GM12878 (cell line): ENCODE results near the gene HNRNPM. TPM values are rescaled to one million over a fixed set of nuclear protein-coding genes. Genes with fewer than 3 reads are reported as not detected.

Source experiments
- ATAC-seq: fragments of 200-7000 bp; cut with Tn5 transposase; 3 replicates; pipeline ENCODE4 v1.9.1; 2020; ENCODE audit warnings: mild to moderate bottlenecking, moderate library complexity
- BruUV-seq: library from RNA; stranded (reverse); fragments of 400-500 nt; replicated peaks from 2 replicates; lab custom pipeline; 2021; lab: Mats Ljungman, UMichigan
- CTCF ChIA-PET: fragments of 300-600 bp; sonication (Branson Sonifier 250); formaldehyde crosslinking; extraction: SDS; loops from one replicate; lab custom pipeline; 2021; ENCODE audit warnings: inconsistent platforms; lab: Yijun Ruan, JAX
- POLR2A ChIA-PET: fragments of 350-600 bp; formaldehyde crosslinking; extraction: SDS; loops from one replicate; lab custom pipeline; 2021; ENCODE audit warnings: inconsistent platforms; lab: Charles Lee
- RAD21 ChIA-PET: fragments of 300-600 bp; sonication (Branson Sonifier 250); formaldehyde crosslinking; loops from one replicate; lab custom pipeline; 2023; ENCODE audit warnings: antibody characterized with exemption; ENCODE audit not compliant: unreplicated experiment; lab: Charles Lee
- SMC1A ChIA-PET: fragments of 300-600 bp; sonication (Branson Sonifier 250); formaldehyde crosslinking; loops from one replicate; lab custom pipeline; 2023; ENCODE audit not compliant: unreplicated experiment, uncharacterized antibody; lab: Charles Lee
- DNase-seq: peaks from one replicate; pipeline ENCODE4 v3.0.0-alpha.2; 2011; ENCODE audit warnings: low read depth, low spot score
- FAIRE-seq: peaks from 3 replicates; lab custom pipeline; 2011; peaks lifted over from hg19 to GRCh38; lab: Jason Lieb, UNC
- H2AFZ ChIP-seq: 2 replicates; pipeline ENCODE4 v1.6.0; 2011; ENCODE audit warnings: low read depth, low read length, control low read depth; ENCODE audit not compliant: control insufficient read depth
- H3K27ac ChIP-seq: 2 replicates; pipeline ENCODE4 v1.5.1; 2011; ENCODE audit warnings: control low read depth; ENCODE audit not compliant: control insufficient read depth, insufficient read depth
- H3K27me3 ChIP-seq, 2 experiments: replicated peaks in 1 of 2; 2 replicates each; pipeline versions ENCODE4 v1.6.0 to v1.6.1; 2011; ENCODE audit warnings: low read length in 1 of 2; ENCODE audit not compliant: control insufficient read depth in 2 of 2, insufficient read depth in 2 of 2
- H3K36me3 ChIP-seq, 2 experiments: 2 replicates each; pipeline ENCODE4 v1.5.1; 2011; ENCODE audit warnings: low read length in 1 of 2; ENCODE audit not compliant: control insufficient read depth in 2 of 2, insufficient read depth in 2 of 2
- H3K4me1 ChIP-seq: 2 replicates; pipeline ENCODE4 v1.6.1; 2011; ENCODE audit warnings: mild to moderate bottlenecking, low read length, moderate library complexity, mixed read lengths; ENCODE audit not compliant: control insufficient read depth, insufficient read depth
- H3K4me2 ChIP-seq: 2 replicates; pipeline ENCODE4 v1.6.0; 2011; ENCODE audit warnings: control low read depth; ENCODE audit not compliant: control insufficient read depth, insufficient read depth
- H3K4me3 ChIP-seq: fragments of 200-600 bp; sonication (generic); 2 replicates; pipeline ENCODE4 v1.5.1; 2016
- H3K79me2 ChIP-seq: 2 replicates; pipeline ENCODE4 v1.6.0; 2011; ENCODE audit warnings: low read length; ENCODE audit not compliant: control insufficient read depth, insufficient read depth
- H3K9ac ChIP-seq: 2 replicates; pipeline ENCODE4 v1.8.0; 2011; ENCODE audit warnings: low read length, control low read depth, mixed read lengths; ENCODE audit not compliant: control insufficient read depth, insufficient read depth
- H3K9me3 ChIP-seq: replicated peaks from 3 replicates; pipeline ENCODE4 v1.5.1; 2011; ENCODE audit warnings: mild to moderate bottlenecking, low read length; ENCODE audit not compliant: control insufficient read depth, insufficient read depth
- H4K20me1 ChIP-seq: 2 replicates; pipeline ENCODE4 v1.6.0; 2011; ENCODE audit not compliant: control insufficient read depth, insufficient read depth
- EED ChIP-seq: sonication (generic); IDR thresholded peaks from 2 replicates; pipeline ENCODE4 v1.6.1; 2016; ENCODE audit warnings: antibody characterized with exemption, low read depth
- LARP7 ChIP-seq: fragments of 450-650 bp; IDR thresholded peaks from 2 replicates; pipeline ENCODE4 v1.6.1; 2017; ENCODE audit warnings: mild to moderate bottlenecking
- TBL1XR1 ChIP-seq: IDR thresholded peaks from 2 replicates; pipeline ENCODE4 v1.6.1; 2012; ENCODE audit warnings: low read depth, low read length, improper control_type of control experiment
- TCF7 ChIP-seq: IDR thresholded peaks from 2 replicates; pipeline ENCODE4 v1.6.1; 2014; ENCODE audit warnings: antibody characterized with exemption, borderline replicate concordance
- YBX1 ChIP-seq: fragments of 450-650 bp; IDR thresholded peaks from 2 replicates; pipeline ENCODE4 v1.6.1; 2016; ENCODE audit warnings: antibody characterized with exemption
- YY1 ChIP-seq: IDR thresholded peaks from 2 replicates; pipeline ENCODE4 v1.6.1; 2011; ENCODE audit warnings: low read depth, mild to moderate bottlenecking, low read length
- WGBS: methylation state at CpG from one replicate; pipeline ENCODE4 v1.1.6; 2016; ENCODE audit warnings: low lambda C conversion rate; ENCODE audit not compliant: insufficient replicate concordance, insufficient coverage; ENCODE audit errors: missing lambda C conversion rate; 5-methylcytosine and 5-hydroxymethylcytosine counted together
- in situ Hi-C: fragments of 300-500 bp; cut with MboI; formaldehyde crosslinking; loops from 9 replicates; pipeline ENCODE4 v1.14.3; 2018; ENCODE audit warnings: mixed read lengths
- intact Hi-C: fragments of 100-400 bp; cut with micrococcal nuclease; formaldehyde crosslinking; loops from one replicate; pipeline ENCODE4 v1.14.2; 2022; ENCODE audit not compliant: unreplicated experiment
- polyA plus RNA-seq, 11 experiments: library from polyadenylated mRNA; depleted of rRNA in 4 of 11; unstranded in 6 of 11; stranded (reverse) in 5 of 11; fragments of >200 nt; fragmentation: Nextera tagmentation in 4 of 11; fragmentation: Illumina TruSeq in 1 of 11; extraction: Ambion mirVana in 4 of 11; extraction: Trizol in 1 of 11; gene quantifications; 1 replicate in 1 of 11; 2 replicates in 10 of 11; pipeline versions ENCODE4 v1.2.1 to v1.2.3, GENCODE V29; 2011 to 2016; ENCODE audit warnings: inconsistent platforms in 2 of 11, missing spikeins in 2 of 11, low read depth in 1 of 11
- total RNA-seq, 4 experiments: library from RNA; depleted of rRNA in 3 of 4; stranded (reverse); fragments of >200 nt in 3 of 4; fragmentation: Illumina TruSeq in 1 of 4; extraction: Trizol in 1 of 4; gene quantifications; 2 replicates each; pipeline versions ENCODE4 v1.2.1 to v1.2.3, GENCODE V29; 2013 to 2021
- TF ChIP-seq, protein P1 (sequence below): IDR thresholded peaks from 2 replicates; pipeline ENCODE4 v1.6.1; 2012; ENCODE audit warnings: low read depth, low read length, improper control_type of control experiment
- TF ChIP-seq, protein P2 (sequence below): fragments of 450-650 bp; IDR thresholded peaks from 2 replicates; pipeline ENCODE4 v1.6.1; 2018; ENCODE audit warnings: borderline replicate concordance, mild to moderate bottlenecking; ENCODE audit not compliant: partially characterized antibody

HNRNPM gene
- total and polyA plus RNA-seq, 10 of the 15 experiments (the other 5 are each of a cell fraction or from before 2014, with no cell fraction given): 14.3 to 415 (median 198) TPM

- no peak for ATAC-seq
- TF ChIP-seq TBL1XR1: no peak
- no peak for TF ChIP-seq EED
- no peak for TF ChIP-seq YY1
- TF ChIP-seq TCF7: no peak
- TF ChIP-seq, protein P1, sequence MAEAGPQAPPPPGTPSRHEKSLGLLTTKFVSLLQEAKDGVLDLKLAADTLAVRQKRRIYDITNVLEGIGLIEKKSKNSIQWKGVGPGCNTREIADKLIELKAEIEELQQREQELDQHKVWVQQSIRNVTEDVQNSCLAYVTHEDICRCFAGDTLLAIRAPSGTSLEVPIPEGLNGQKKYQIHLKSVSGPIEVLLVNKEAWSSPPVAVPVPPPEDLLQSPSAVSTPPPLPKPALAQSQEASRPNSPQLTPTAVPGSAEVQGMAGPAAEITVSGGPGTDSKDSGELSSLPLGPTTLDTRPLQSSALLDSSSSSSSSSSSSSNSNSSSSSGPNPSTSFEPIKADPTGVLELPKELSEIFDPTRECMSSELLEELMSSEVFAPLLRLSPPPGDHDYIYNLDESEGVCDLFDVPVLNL: no peak
- TF ChIP-seq YBX1: no peak
- TF ChIP-seq LARP7: no peak
- TF ChIP-seq, protein P2, sequence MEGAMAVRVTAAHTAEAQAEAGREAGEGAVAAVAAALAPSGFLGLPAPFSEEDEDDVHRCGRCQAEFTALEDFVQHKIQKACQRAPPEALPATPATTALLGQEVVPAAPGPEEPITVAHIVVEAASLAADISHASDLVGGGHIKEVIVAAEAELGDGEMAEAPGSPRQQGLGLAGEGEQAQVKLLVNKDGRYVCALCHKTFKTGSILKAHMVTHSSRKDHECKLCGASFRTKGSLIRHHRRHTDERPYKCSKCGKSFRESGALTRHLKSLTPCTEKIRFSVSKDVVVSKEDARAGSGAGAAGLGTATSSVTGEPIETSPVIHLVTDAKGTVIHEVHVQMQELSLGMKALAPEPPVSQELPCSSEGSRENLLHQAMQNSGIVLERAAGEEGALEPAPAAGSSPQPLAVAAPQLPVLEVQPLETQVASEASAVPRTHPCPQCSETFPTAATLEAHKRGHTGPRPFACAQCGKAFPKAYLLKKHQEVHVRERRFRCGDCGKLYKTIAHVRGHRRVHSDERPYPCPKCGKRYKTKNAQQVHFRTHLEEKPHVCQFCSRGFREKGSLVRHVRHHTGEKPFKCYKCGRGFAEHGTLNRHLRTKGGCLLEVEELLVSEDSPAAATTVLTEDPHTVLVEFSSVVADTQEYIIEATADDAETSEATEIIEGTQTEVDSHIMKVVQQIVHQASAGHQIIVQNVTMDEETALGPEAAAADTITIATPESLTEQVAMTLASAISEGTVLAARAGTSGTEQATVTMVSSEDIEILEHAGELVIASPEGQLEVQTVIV: no peak
- SMC1A ChIA-PET: no interaction called here
- Histone ChIP-seq H4K20me1 (no peaks in the 10 kb centered on the region), H3K27ac (no peak overlapping the region), H3K4me2 (no peak overlapping the region), H2AFZ (no peak overlapping the region), H3K79me2 (no peaks in the 10 kb centered on the region), H3K4me3 (no peak overlapping the region), H3K27me3 (no peaks in the 10 kb centered on the region), H3K36me3 (no peaks in the 10 kb centered on the region), H3K4me1 (no peaks in the 10 kb centered on the region), H3K9me3 (no peaks in the 10 kb centered on the region), H3K9ac (no peak overlapping the region)
- no peak for DNase-seq
- intact Hi-C loops (no loop called here), in situ Hi-C loops (no loop called here)
- WGBS: 89% methylated on average over 28 of the region's 28 CpGs
- POLR2A ChIA-PET: no interaction called here
- no TSS peak for BruUV-seq
- CTCF ChIA-PET: interaction anchor here (1.2 kb wide), 1 partner anchor 28 kb away, joined by 3 read pairs; no protein-coding TSS in a partner anchor
- FAIRE-seq: no peak
- RAD21 ChIA-PET: no interaction called here
Measured at GRCh38 chr19:8421484-8422461, 23.0 kb upstream of the HNRNPM start.
